ENCODE results near the gene SERPINA3. TPM values are rescaled to one million over a fixed set of nuclear protein-coding genes. Genes with fewer than 3 reads are reported as not detected.

The SERPINA3 gene
- total and polyA plus RNA-seq, 7 donors = 2.3 to 233 (median 94.5) TPM

DNA sequence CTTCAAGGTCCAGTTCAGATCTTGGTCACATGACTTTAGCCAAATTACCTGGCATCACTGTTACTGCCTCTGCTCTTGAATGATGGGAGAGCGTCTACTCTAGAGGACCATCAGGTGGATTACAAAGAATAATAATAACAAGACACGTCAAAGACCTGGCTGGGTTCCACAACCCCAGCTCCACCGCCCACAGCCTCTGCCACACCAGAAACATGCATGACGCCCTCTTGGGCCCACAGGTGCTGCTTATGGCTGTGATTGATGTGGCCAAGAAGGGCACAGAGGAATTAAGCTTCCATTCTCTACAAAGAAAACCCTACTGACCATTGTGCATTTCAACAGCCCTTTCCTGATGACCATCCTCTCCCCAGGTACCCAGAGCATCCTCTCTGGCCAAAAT is 18.2 kb downstream of the SERPINA3 start:
- TF ChIP-seq POLR2A (IDR thresholded peaks at IDR 0.05) (no peak), POLR2AphosphoS5 (IDR thresholded peaks at IDR 0.05) (no peak), EP300 (IDR thresholded peaks at IDR 0.05) (no peak)
- TF ChIP-seq, protein P1, sequence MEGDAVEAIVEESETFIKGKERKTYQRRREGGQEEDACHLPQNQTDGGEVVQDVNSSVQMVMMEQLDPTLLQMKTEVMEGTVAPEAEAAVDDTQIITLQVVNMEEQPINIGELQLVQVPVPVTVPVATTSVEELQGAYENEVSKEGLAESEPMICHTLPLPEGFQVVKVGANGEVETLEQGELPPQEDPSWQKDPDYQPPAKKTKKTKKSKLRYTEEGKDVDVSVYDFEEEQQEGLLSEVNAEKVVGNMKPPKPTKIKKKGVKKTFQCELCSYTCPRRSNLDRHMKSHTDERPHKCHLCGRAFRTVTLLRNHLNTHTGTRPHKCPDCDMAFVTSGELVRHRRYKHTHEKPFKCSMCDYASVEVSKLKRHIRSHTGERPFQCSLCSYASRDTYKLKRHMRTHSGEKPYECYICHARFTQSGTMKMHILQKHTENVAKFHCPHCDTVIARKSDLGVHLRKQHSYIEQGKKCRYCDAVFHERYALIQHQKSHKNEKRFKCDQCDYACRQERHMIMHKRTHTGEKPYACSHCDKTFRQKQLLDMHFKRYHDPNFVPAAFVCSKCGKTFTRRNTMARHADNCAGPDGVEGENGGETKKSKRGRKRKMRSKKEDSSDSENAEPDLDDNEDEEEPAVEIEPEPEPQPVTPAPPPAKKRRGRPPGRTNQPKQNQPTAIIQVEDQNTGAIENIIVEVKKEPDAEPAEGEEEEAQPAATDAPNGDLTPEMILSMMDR (IDR thresholded peaks at IDR 0.05) = no peak
- 82 to 88% methylated on average over 4 of the region's 4 CpGs for WGBS, 2 donors
- H3K9me3 ChIP-seq = no peaks in the 10 kb centered on the region
- peak; percentile 47 for DNase-seq
- no peak overlapping the region for H3K4me3 ChIP-seq
- H3K27me3 ChIP-seq = no peaks in the 10 kb centered on the region
- no peak overlapping the region for H3K27ac ChIP-seq
- H3K36me3 ChIP-seq = no peaks in the 10 kb centered on the region
- no peaks in the 10 kb centered on the region for H3K4me1 ChIP-seq
- intact Hi-C loops (cut with DNase I) = no loop called here

DNA sequence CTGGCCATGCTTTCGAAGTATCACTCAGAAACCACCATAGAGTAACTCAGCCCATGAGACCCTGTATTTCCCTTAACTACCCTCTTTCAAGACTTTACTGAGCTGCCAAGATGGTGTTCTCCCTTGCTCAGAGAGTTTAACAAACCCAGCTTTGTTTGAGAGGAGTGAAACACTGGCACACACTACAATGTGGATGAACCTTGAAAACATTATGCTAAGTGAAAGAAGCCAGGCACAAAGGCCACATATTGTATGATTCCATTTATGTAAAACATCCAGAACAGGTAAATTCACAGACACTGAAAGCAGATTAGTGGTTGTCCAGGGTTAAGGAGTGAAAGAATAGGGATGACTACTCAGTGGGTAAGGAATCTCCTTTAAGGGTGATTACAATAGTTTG is 18.9 kb downstream of the SERPINA3 start:
- DNase-seq = no peak
- TF ChIP-seq, protein P1 (IDR thresholded peaks at IDR 0.05) = no peak
- no peak for TF ChIP-seq POLR2AphosphoS5 (IDR thresholded peaks at IDR 0.05)
- no peak for TF ChIP-seq POLR2A (IDR thresholded peaks at IDR 0.05)
- TF ChIP-seq EP300 (IDR thresholded peaks at IDR 0.05) = no peak
- Histone ChIP-seq H3K27ac (no peak overlapping the region), H3K4me1 (no peaks in the 10 kb centered on the region), H3K4me3 (no peak overlapping the region), H3K36me3 (no peaks in the 10 kb centered on the region), H3K9me3 (no peaks in the 10 kb centered on the region), H3K27me3 (no peaks in the 10 kb centered on the region)
- WGBS, 2 donors = 93 to 94% methylated on average over 1 of the region's 1 CpG
- intact Hi-C loops (cut with DNase I) = no loop called here

- TF ChIP-seq EP300 (IDR thresholded peaks at IDR 0.05) (no peak), POLR2AphosphoS5 (IDR thresholded peaks at IDR 0.05) (no peak), POLR2A (IDR thresholded peaks at IDR 0.05) (no peak)
- TF ChIP-seq, protein P1 (IDR thresholded peaks at IDR 0.05) = no peak
- DNase-seq = peak; percentile 26
- 84 to 89% methylated on average over 7 of the region's 7 CpGs for WGBS, 2 donors
- Histone ChIP-seq H3K27me3 (no peaks in the 10 kb centered on the region), H3K27ac (no peak overlapping the region), H3K4me3 (no peak overlapping the region), H3K4me1 (no peaks in the 10 kb centered on the region), H3K9me3 (no peaks in the 10 kb centered on the region), H3K36me3 (no peaks in the 10 kb centered on the region)
- intact Hi-C loops (cut with DNase I) = no loop called here
Observed at GRCh38 chr14:94631536-94632304, 19.5 kb downstream of the SERPINA3 start.

DNA sequence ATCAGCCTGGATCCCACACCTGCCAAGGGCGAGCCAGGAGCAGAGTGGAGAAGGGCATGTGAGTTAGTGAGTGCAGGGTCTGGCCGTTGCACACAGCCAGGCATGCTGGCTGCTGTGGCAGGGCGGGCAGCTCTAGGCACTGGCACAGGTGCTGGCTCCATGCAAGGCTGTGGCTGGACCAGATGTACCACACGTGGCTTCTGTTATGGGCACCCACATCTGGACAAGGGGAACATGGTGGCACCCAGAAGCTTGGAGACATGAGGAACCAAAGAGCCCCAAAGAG is 20.1 kb downstream of the SERPINA3 start:
- 78 to 84% methylated on average over 4 of the region's 4 CpGs for WGBS, 2 donors
- Histone ChIP-seq H3K4me1 (no peaks in the 10 kb centered on the region), H3K4me3 (no peak overlapping the region), H3K27me3 (no peaks in the 10 kb centered on the region), H3K36me3 (no peaks in the 10 kb centered on the region), H3K9me3 (no peaks in the 10 kb centered on the region), H3K27ac (no peak overlapping the region)
- TF ChIP-seq POLR2A (IDR thresholded peaks at IDR 0.05) (no peak), POLR2AphosphoS5 (IDR thresholded peaks at IDR 0.05) (no peak), EP300 (IDR thresholded peaks at IDR 0.05) (no peak)
- TF ChIP-seq, protein P1 (IDR thresholded peaks at IDR 0.05) = no peak
- intact Hi-C loops (cut with DNase I) = no loop called here
- DNase-seq = no peak

- no peaks in the 10 kb centered on the region for H3K9me3 ChIP-seq
- peak; percentile 28 for DNase-seq
- H3K4me1 ChIP-seq = no peaks in the 10 kb centered on the region
- no peak overlapping the region for H3K27ac ChIP-seq
- no peaks in the 10 kb centered on the region for H3K36me3 ChIP-seq
- intact Hi-C loops (cut with DNase I) = no loop called here
- TF ChIP-seq, protein P1 (IDR thresholded peaks at IDR 0.05) = no peak
- no peak for TF ChIP-seq POLR2A (IDR thresholded peaks at IDR 0.05)
- TF ChIP-seq EP300 (IDR thresholded peaks at IDR 0.05) = no peak
- no peak for TF ChIP-seq POLR2AphosphoS5 (IDR thresholded peaks at IDR 0.05)
- no peak overlapping the region for H3K4me3 ChIP-seq
- H3K27me3 ChIP-seq = no peaks in the 10 kb centered on the region
- WGBS, 2 donors = 35 to 63% methylated on average over 6 of the region's 6 CpGs
Observed at GRCh38 chr14:94633121-94633520, 20.9 kb downstream of the SERPINA3 start.

All from sigmoid colon (tissue), 7 donors.